Breast epithelium (tissue), 4 donors: Measurements from ENCODE around the gene ELF4. TPM values are rescaled to one million over a fixed set of nuclear protein-coding genes. Genes with fewer than 3 reads are reported as not detected.

ENCODE experiments used
- DNase-seq, 2 donors: peaks; one replicate each; pipeline ENCODE4 v3.0.0-alpha.2; 2019; ENCODE audit warnings: low spot score in 2 of 2
- H3K27ac ChIP-seq, 2 donors: fragments of 200-600 bp; sonication (generic) in 1 of 2; one replicate each; pipeline ENCODE4 v1.5.1; 2016 to 2019; ENCODE audit warnings: mild to moderate bottlenecking in 1 of 2
- H3K27me3 ChIP-seq, 2 donors: fragments of 200-600 bp; sonication (generic) in 1 of 2; one replicate each; pipeline versions ENCODE4 v1.5.1 to v1.6.0; 2017 to 2019; ENCODE audit warnings: control low read depth in 1 of 2, mild to moderate bottlenecking in 1 of 2
- H3K36me3 ChIP-seq: fragments of 200-600 bp; one replicate; pipeline ENCODE4 v1.5.1; 2019
- H3K4me1 ChIP-seq, 2 donors: fragments of 200-600 bp; sonication (generic); one replicate each; pipeline ENCODE4 v1.5.1; 2016 to 2019; ENCODE audit warnings: control low read depth in 1 of 2
- H3K4me3 ChIP-seq, 3 donors: fragments of 200-600 bp; sonication (generic); 1 replicate in 2 of 3; 2 replicates in 1 of 3; pipeline ENCODE4 v1.5.1; 2016 to 2019; ENCODE audit warnings: mild to moderate bottlenecking in 3 of 3, moderate library complexity in 2 of 3
- H3K9me3 ChIP-seq, 2 donors: fragments of 200-600 bp; sonication (generic) in 1 of 2; one replicate each; pipeline ENCODE4 v1.5.1; 2016 to 2019; ENCODE audit warnings: control low read depth in 1 of 2
- CTCF ChIP-seq, 3 donors: fragments of 450-650 bp; IDR thresholded peaks; one replicate each; pipeline ENCODE4 v1.5.1; 2016 to 2017; ENCODE audit warnings: antibody characterized with exemption in 3 of 3, mild to moderate bottlenecking in 3 of 3, moderate library complexity in 3 of 3
- POLR2A ChIP-seq: fragments of 450-650 bp; IDR thresholded peaks from one replicate; pipeline ENCODE4 v1.6.1; 2016; ENCODE audit warnings: antibody characterized with exemption, mild to moderate bottlenecking, moderate library complexity
- POLR2AphosphoS5 ChIP-seq, 3 donors: sonication (generic); formaldehyde crosslinking; IDR thresholded peaks; one replicate each; pipeline ENCODE4 v1.6.1; 2017; ENCODE audit warnings: antibody characterized with exemption in 3 of 3
- intact Hi-C: fragments of 100-400 bp; cut with DNase I; formaldehyde crosslinking; loops from one replicate; pipeline ENCODE4 v1.15.1; 2023; ENCODE audit warnings: low total_unique reads
- total RNA-seq, 3 donors: library from RNA; depleted of rRNA; stranded (reverse); fragments of >200 nt; gene quantifications; one replicate each; pipeline ENCODE4 v1.1.0, GENCODE V29; 2016

Gene ELF4
- total RNA-seq, 3 donors from 2014 or later = 5.3 to 10.7 (median 9.2) TPM

DNA sequence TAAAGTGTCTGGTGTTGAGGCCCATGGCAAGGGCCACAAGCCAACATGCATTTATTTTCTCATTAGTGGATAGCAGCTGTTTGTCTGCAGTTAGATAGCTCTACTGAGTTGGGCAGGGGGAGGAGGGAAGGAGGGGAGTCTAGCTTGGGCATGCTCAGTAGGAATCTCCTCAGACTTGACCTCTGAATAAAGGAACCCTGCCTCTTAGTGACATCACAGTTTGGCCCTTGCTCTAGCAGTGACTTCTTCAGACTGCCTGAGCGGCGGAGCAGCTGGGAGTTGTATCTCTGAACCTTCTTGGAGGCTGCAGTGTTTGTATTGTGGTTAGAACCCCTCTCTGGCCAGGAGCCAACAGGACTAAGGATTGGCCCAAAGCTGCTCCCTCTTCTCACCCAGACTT is 70.5 kb downstream of the ELF4 start:
- Histone ChIP-seq H3K4me3 (no peak overlapping the region), H3K9me3 (no peaks in the 10 kb centered on the region), H3K27ac (no peak overlapping the region), H3K36me3 (no peaks in the 10 kb centered on the region), H3K4me1 (no peaks in the 10 kb centered on the region), H3K27me3 (peaks cover 0 to 2% of the 10 kb centered on the region in 2 donors)
- intact Hi-C loops = loop anchor here (5.0 to 10.0 kb wide), 2 partner anchors 55 to 382 kb away; partner anchors contain the start of gene BCORL1
- TF ChIP-seq POLR2A (no peak), POLR2AphosphoS5 (IDR thresholded peaks at IDR 0.05) (no peak), CTCF (IDR thresholded peaks at IDR 0.05) (no peak)
- no peak for DNase-seq

GRCh38 chrX:130034178-130034577 is 76.1 kb downstream of the ELF4 start:
- no peaks in the 10 kb centered on the region for H3K4me1 ChIP-seq
- intact Hi-C loops = no loop called here
- H3K36me3 ChIP-seq = no peaks in the 10 kb centered on the region

DNA sequence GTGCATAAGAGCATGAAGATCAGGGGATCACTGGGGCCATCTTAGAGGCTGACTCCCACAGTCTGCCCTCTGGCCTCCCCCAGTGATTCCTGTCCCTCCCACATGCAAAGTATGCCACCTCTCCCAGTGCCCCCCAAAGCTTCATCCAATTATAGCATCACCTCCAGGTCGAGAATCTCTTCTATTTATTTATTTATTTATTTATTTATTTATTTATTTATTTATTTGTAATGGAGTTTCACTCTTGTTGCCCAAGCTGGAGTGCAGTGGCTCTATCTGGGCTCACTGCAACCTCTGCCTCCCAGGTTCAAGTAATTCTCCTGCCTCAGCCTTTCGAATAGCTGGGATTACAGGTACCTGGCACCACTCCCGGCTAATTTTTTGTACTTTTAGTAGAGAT is 77.7 kb downstream of the ELF4 start:
- Histone ChIP-seq H3K36me3 (no peaks in the 10 kb centered on the region), H3K9me3 (no peaks in the 10 kb centered on the region), H3K4me3 (no peak overlapping the region), H3K27me3 (peaks cover 0 to 23% of the 10 kb centered on the region in 2 donors), H3K27ac (no peak overlapping the region), H3K4me1 (no peaks in the 10 kb centered on the region)
- no peak for DNase-seq
- no peak for TF ChIP-seq POLR2AphosphoS5 (IDR thresholded peaks at IDR 0.05)
- TF ChIP-seq POLR2A = no peak
- TF ChIP-seq CTCF (IDR thresholded peaks at IDR 0.05) = no peak
- intact Hi-C loops = no loop called here

More at GRCh38 chrX:130034178-130034577, 76.1 kb downstream of the ELF4 start:
- Histone ChIP-seq H3K4me3 (no peak overlapping the region), H3K27ac (no peak overlapping the region), H3K9me3 (no peaks in the 10 kb centered on the region), H3K27me3 (peaks cover 0 to 20% of the 10 kb centered on the region in 2 donors)
- DNase-seq = no peak
- TF ChIP-seq POLR2AphosphoS5 (IDR thresholded peaks at IDR 0.05) = no peak
- TF ChIP-seq POLR2A = no peak
- TF ChIP-seq CTCF (IDR thresholded peaks at IDR 0.05) = no peak

GRCh38 chrX:130030826-130031225 is 79.5 kb downstream of the ELF4 start:
- Histone ChIP-seq H3K36me3 (no peaks in the 10 kb centered on the region), H3K9me3 (no peaks in the 10 kb centered on the region), H3K27ac (no peak overlapping the region), H3K4me1 (no peaks in the 10 kb centered on the region), H3K4me3 (no peak overlapping the region), H3K27me3 (peaks cover 0 to 23% of the 10 kb centered on the region in 2 donors)
- no peak for DNase-seq
- intact Hi-C loops = no loop called here
- TF ChIP-seq CTCF (IDR thresholded peaks at IDR 0.05) (no peak), POLR2A (no peak), POLR2AphosphoS5 (IDR thresholded peaks at IDR 0.05) (no peak)

GRCh38 chrX:130028196-130028595 is 82.1 kb downstream of the ELF4 start:
- Histone ChIP-seq H3K4me3 (no peak overlapping the region), H3K27ac (no peak overlapping the region), H3K4me1 (no peaks in the 10 kb centered on the region), H3K36me3 (no peaks in the 10 kb centered on the region), H3K27me3 (peaks cover 0 to 15% of the 10 kb centered on the region in 2 donors), H3K9me3 (no peaks in the 10 kb centered on the region)
- TF ChIP-seq CTCF (IDR thresholded peaks at IDR 0.05) (peak in 2 of 3 donors; percentile 41 to 57), POLR2AphosphoS5 (IDR thresholded peaks at IDR 0.05) (no peak)
- no peak for DNase-seq
- intact Hi-C loops = no loop called here
